ENCODE measurements around the gene DACT1. TPM values are rescaled to one million over a fixed set of nuclear protein-coding genes. Genes with fewer than 3 reads are reported as not detected.

The DACT1 gene
- total RNA-seq, 1 donor from 2014 or later, result 3.7 TPM

DNA sequence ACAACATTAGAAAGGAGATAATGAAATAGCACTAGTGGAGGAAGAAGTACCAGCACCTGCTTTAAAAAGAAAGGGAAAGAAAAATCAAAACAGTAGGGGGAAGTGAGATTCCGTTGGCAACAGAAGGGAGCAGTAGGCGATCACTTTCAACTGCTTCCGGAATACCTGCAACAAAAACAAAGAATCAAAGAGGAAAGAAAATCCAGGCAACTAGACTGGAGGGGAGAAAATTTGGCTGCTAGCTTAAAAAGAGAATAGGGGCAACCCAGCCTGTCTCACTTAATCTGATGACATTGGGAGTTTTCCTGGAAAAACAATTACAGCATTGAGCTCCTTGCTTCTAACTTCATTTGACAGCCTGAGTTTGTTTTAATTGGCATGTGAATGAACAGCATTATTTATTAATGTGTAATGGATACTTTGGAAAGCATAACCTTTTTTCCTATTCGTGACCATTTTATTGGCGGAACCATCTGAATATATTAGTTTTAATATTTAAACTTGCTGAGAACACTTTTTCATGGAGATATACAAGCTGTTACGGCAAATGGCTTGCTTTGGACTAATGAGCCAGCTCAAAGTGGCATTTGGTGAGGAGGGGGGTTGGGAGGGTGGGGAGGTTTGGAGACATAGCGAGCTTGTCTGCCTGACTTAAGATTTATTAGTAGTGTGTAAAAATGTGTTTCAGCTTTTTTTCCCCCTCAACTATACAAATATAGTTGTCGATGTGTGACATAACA lies 2.5 kb upstream of the DACT1 start:
- DNase-seq (ENCODE audit: low spot score), result no peak

GRCh38 chr14:58636129-58636528 lies 1.6 kb upstream of the DACT1 start:
- DNase-seq (ENCODE audit: low spot score), result no peak

- no peak for DNase-seq (ENCODE audit: low spot score)
Measured at GRCh38 chr14:58637040-58637390, 747 bp upstream of the DACT1 start.

DNA sequence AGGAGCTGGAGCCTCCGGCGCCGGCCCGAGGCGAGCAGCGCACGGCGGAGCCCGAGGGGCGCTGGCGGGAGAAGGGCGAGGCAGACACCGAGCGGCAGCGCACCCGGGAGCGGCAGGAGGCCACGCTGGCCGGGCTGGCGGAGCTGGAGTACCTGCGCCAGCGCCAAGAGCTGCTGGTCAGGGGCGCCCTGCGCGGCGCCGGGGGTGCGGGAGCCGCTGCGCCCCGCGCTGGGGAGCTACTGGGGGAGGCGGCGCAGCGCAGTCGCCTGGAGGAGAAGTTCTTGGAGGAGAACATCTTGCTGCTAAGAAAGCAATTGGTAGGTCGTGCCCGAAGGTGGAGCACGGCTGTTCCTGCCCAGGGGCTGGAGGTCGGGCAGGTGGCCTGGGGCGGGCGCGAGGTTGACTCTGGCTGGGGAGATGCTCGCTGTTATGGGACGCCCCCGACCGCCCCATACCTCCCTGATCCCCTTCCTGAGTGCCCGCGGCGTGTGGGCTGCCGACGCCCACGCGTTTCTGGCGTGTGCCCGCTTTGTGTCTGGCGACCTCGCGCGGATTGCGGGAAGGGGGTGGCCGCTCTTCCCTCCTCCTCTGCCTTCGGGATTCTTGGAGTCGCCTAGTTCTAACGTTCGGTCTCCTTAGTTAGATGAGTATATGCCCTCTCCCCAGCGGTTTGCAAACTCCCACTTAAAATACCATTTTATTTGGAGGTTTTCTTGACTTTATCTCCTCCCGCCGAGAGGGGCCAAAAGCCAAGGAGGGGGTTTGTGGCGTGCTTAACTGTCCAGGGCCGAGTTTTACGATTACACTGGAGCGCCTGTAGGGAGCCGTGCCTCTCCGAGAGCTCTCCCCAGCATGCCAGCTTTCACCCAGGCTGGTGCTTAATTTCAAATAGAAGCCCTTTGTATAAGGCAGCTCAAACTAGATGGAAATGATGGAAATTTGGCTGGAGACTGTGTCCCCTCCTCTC lies 752 bp downstream of the DACT1 start:
- DNase-seq (ENCODE audit: low spot score), result no peak

DNA sequence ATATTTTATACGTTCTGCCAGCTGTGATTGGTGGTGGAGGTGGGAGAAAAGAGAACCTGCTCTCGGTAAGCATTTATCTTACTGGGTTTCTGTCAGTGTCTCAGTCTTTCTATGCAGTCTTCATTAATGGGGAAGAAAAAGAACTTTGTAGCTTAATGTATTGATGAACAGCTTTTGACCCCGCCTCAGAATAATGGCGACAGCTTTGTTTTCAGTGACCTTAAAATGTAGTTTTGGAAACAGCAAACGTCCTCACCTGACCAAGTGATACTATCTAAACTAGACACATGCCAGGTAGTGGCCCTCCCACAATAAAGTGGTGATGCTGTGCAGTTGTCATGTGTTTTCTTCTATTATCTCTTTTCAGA lies 1.4 kb downstream of the DACT1 start:
- DNase-seq (ENCODE audit: low spot score), result no peak

DNA sequence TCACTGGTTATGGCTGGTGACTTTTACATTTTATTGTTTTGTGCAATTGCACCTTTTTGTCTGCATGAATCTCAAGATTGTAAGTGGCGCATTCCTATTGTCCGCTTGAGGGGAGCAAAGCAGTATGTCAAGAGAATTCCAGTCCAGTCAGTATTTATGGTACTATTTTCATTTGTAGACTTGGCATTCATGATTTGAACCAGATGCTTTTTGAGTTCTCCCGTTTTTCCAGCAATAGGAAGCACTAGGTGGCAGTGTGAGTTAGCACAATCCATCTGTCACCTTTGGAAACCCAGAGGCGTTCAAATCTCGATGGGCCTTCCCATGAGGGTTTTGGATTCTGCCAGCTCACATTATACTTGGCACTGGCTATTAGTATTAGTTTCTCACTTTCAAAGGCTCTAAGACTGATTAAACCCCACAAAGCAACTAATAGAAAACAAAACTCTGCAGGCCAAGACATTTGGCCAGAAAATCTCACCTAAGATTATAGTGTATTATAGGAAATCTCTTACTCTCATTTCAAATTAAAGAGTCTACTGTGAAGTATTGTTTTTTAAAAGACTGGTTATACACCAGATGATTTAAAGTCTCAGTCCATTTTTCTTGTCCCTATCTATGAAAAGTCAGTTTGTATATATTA lies 2.2 kb downstream of the DACT1 start:
- no peak for DNase-seq (ENCODE audit: low spot score)

DNA sequence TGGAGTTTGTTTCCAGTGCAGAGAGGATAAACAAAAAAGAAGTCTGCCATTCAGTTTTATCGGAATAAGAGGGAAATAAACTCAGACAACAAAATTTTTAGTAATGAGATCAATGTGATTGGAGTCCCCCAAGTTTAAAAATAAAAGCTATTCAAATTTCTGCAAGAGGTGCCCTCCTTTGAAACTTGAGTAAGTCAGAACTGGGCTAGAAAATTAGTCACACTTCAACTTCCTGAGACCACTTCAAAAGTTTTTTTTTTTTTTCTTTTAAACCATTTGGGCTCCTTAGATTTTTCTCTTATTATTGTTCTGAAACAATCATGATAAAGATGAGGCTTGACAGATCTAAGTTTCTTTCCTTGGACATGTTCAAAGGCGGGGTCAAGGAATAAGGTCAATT lies 3.2 kb downstream of the DACT1 start:
- no peak for DNase-seq (ENCODE audit: low spot score)

DNA sequence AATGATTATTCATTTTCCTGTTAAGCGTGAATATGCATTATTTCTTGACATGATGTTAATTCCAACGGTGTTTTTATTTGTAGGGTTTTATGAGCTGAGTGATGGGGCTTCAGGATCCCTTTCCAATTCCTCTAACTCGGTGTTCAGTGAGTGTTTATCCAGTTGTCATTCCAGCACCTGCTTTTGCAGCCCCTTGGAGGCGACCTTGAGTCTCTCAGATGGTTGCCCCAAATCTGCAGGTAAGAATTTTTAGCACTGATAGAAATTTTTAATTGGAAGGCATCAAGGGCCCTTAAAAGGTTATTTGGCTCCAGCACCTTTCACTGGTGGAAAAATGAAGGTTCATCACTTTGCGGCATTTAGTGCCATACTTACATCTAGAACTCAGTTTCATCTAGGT lies 3.7 kb downstream of the DACT1 start:
- DNase-seq (ENCODE audit: low spot score), result no peak

DNA sequence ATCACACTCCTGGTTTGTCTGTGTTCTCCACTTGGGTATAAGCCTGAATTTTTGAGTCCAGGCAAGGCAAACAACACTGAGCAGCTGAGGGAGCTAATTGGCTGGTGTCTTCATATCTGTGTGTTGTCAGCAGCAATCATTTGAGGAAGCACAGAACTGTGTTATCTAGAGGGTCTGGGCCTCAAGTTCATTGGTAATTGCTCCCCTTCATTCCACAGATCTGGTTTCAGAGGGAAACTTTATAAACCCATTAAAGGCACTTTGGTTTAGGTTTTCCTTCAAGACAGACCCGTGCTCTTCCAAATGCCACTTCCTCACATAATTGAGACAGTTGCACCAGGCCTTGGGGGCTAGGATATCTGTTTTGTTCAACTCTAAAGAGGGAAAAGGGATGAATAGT lies 5.6 kb downstream of the DACT1 start:
- no peak for DNase-seq (ENCODE audit: low spot score)

DNA sequence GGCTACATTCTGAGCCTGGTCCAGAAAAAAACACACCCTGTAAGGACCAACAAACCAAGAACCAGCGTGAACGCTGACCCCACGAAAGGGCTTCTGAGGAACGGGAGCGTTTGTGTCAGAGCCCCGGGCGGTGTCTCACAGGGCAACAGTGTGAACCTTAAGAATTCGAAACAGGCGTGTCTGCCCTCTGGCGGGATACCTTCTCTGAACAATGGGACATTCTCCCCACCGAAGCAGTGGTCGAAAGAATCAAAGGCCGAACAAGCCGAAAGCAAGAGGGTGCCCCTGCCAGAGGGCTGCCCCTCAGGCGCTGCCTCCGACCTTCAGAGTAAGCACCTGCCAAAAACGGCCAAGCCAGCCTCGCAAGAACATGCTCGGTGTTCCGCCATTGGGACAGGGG lies 7.9 kb downstream of the DACT1 start:
- DNase-seq (ENCODE audit: low spot score), result no peak

GRCh38 chr14:58646479-58646878 lies 8.7 kb downstream of the DACT1 start:
- DNase-seq (ENCODE audit: low spot score), result no peak

DNA sequence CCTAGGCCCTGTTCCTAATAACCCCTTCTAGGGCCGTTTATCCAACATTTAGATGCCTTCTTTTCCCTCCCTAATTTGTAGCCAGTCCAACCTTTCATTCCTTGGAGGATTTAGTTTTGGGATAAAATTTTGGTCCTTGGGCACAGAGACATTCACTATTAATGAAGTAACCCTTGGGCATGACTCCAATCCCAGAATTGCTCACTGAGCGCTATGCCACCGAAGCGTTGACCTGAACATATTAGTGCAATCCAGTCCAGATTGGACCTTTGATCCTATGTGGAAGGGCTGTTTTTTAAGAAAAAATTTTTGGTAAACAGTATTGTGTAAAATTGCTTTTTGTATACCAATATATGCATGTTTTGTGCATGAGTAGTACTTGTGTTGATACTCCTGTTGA lies 10.0 kb downstream of the DACT1 start:
- DNase-seq (ENCODE audit: low spot score), result no peak

DNA sequence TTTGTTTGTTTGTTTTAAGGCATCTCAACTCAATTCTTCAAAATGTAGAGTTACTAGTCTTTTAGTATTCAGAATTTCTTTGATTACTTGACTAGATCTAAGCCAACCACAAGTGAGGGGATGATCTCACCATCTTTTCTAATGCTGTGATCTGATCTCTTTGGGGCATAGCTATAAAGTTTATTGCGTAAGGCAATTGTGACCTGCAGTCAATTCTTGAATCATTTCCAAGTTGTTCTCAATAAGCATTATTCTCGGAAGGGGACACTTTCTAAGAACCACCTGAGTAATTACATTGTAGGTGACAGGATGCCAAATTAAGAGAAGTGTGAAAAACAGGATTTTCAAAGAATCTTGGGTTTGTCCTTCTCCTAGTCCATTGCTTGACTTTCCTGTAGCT lies 13.1 kb downstream of the DACT1 start:
- no peak for DNase-seq (ENCODE audit: low spot score)

GRCh38 chr14:58656671-58657411 lies 19.1 kb downstream of the DACT1 start:
- no peak for DNase-seq (ENCODE audit: low spot score)

DNA sequence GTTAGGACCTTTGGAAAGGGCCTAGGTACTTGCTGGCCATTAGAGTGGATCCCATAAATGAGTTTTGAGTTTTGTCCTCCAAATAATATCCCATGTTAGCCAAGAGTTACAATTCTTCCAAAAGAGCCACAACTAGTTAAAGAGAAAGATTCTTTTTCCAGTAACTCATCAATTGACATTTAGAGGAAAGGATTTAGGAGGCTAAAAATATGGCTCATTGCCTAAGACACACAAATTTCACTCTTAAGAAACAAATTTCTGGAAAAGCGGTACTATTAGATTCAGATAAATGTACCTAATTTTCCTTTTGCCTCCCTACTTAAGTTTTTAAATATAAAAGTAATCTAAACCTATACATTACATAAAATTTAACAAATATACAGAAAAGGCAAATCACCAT lies 21.3 kb downstream of the DACT1 start:
- no peak for DNase-seq (ENCODE audit: low spot score)

GRCh38 chr14:58659846-58660245 lies 22.1 kb downstream of the DACT1 start:
- DNase-seq (ENCODE audit: low spot score), result no peak

GRCh38 chr14:58660407-58660806 lies 22.6 kb downstream of the DACT1 start:
- DNase-seq (ENCODE audit: low spot score), result no peak

DNA sequence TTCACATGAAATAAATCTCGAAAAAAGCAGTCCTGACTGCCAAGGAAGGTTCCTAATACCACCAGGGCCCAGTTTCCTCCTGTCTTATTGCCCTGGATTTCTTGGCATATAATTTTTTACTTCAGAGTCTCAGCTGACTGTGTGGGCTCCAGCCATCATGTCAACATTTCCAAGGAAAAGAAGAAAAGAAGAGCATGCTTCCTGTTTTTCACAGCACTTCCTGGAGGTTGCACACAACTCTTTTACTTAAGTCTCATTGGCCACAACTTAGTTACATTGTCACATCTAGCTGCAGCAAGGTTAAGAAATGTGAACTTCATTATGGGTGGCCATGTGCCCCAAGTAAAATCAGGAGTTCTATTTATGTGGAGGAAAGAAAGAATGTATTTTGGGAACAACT lies 24.3 kb downstream of the DACT1 start:
- DNase-seq (ENCODE audit: low spot score), result no peak

- DNase-seq (ENCODE audit: low spot score), result no peak
Measured at GRCh38 chr14:58662759-58663158, 25.0 kb downstream of the DACT1 start.

DNA sequence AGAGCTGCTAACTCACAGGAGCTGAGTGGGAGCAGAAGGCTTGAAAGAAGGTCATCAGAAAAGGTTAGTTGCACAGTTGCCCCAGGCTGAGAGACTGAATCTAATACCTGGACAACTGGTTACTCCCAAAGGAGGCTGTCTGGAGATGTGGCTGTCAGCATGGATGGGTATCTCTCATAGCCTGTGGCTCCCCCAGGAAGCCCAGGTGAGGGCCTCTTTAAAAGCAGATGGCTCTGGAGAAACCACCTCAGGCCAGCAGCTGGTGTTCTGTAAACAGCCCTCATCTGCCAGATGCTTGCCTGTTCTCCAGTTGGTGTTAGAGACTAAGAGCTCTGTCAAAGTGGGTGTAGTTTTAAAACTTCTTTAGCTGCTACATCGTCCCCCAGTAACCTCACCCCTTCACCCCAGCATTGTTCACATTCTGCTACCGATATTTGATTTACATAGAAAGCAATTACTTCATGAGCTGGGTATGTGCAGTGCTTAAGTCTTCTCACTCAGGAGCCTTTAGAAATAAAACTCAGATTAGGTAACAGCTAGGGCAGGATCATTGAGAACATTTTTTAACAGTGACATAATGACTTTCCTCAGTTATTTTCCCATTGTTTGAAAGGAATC lies 25.8 kb downstream of the DACT1 start:
- DNase-seq (ENCODE audit: low spot score), result no peak

Measured in mesenteric fat pad (tissue), 1 donor.